ENCODE measurements around the gene TMEM178B.
"Not testable (repeated sequence)": the region's sequence is repeated elsewhere in the genome, so short reads cannot be mapped to it uniquely, and the experiment has no call there.

The TMEM178B gene

GRCh38 chr7:141073641-141074161, at the start of gene TMEM178B:
TMEM178B (plus strand) TSS chr7:141074064.
- peak; percentile 58 for DNase-seq (ENCODE audit: low spot score)

- DNase-seq (ENCODE audit: low spot score), result no peak
Observed at GRCh38 chr7:141024668-141025067, 49.2 kb upstream of the TMEM178B start.

- DNase-seq (ENCODE audit: low spot score), result no peak
Observed at GRCh38 chr7:141027043-141027442, 46.8 kb upstream of the TMEM178B start.

GRCh38 chr7:141028767-141029166, 45.1 kb upstream of the TMEM178B start:
- DNase-seq (ENCODE audit: low spot score), result no peak

GRCh38 chr7:141032539-141033323, 41.1 kb upstream of the TMEM178B start:
- not testable (repeated sequence) for DNase-seq (ENCODE audit: low spot score)

- DNase-seq (ENCODE audit: low spot score), result not testable (repeated sequence)
Observed at GRCh38 chr7:141038100-141038499, 35.8 kb upstream of the TMEM178B start.

GRCh38 chr7:141039376-141039775, 34.5 kb upstream of the TMEM178B start:
- DNase-seq (ENCODE audit: low spot score), result no peak

GRCh38 chr7:141042222-141043193, 31.4 kb upstream of the TMEM178B start:
- DNase-seq (ENCODE audit: low spot score), result no peak

- no peak for DNase-seq (ENCODE audit: low spot score)
Observed at GRCh38 chr7:141043616-141044015, 30.2 kb upstream of the TMEM178B start.

GRCh38 chr7:141045126-141045841, 28.6 kb upstream of the TMEM178B start:
- no peak for DNase-seq (ENCODE audit: low spot score)

- no peak for DNase-seq (ENCODE audit: low spot score)
Observed at GRCh38 chr7:141045842-141046620, 27.8 kb upstream of the TMEM178B start.

GRCh38 chr7:141053626-141054025, 20.2 kb upstream of the TMEM178B start:
- no peak for DNase-seq (ENCODE audit: low spot score)

- DNase-seq (ENCODE audit: low spot score), result no peak
Observed at GRCh38 chr7:141055146-141055545, 18.7 kb upstream of the TMEM178B start.

- no peak for DNase-seq (ENCODE audit: low spot score)
Observed at GRCh38 chr7:141057788-141058187, 16.1 kb upstream of the TMEM178B start.

GRCh38 chr7:141067856-141068255, 6.0 kb upstream of the TMEM178B start:
- DNase-seq (ENCODE audit: low spot score), result not testable (repeated sequence)

GRCh38 chr7:141071260-141071854, 2.5 kb upstream of the TMEM178B start:
- DNase-seq (ENCODE audit: low spot score), result peak; percentile 73

- peak; percentile 35 for DNase-seq (ENCODE audit: low spot score)
Observed at GRCh38 chr7:141071855-141072547, 1.9 kb upstream of the TMEM178B start.

- peak; percentile 82 for DNase-seq (ENCODE audit: low spot score)
Observed at GRCh38 chr7:141072548-141073172, 1.2 kb upstream of the TMEM178B start.

- peak; percentile 70 for DNase-seq (ENCODE audit: low spot score)
Observed at GRCh38 chr7:141073173-141073640, 657 bp upstream of the TMEM178B start.

All from D341Med (cell line).